IMR-90 (cell line): ENCODE results near the gene PAEP. TPM values are rescaled to one million over a fixed set of nuclear protein-coding genes. Genes with fewer than 3 reads are reported as not detected.

Experiments
- ATAC-seq: fragments of 200-7000 bp; cut with Tn5 transposase; 2 replicates; pipeline ENCODE4 v1.9.1; 2020; ENCODE audit warnings: low read depth, mild to moderate bottlenecking, moderate library complexity
- BruUV-seq: library from RNA; stranded (reverse); fragments of 400-500 nt; replicated peaks from 2 replicates; lab custom pipeline; 2021; lab: Mats Ljungman, UMichigan
- CTCF ChIA-PET: fragments of 300-600 bp; formaldehyde crosslinking; extraction: SDS; loops from one replicate; lab custom pipeline; 2021; ENCODE audit warnings: antibody characterized with exemption; lab: Yijun Ruan, JAX
- POLR2A ChIA-PET: fragments of 300-600 bp; sonication (Branson Sonifier 250); formaldehyde crosslinking; loops from one replicate; lab custom pipeline; 2022; ENCODE audit warnings: antibody characterized with exemption; ENCODE audit not compliant: unreplicated experiment; lab: Charles Lee
- DNase-seq: peaks from one replicate; pipeline ENCODE4 v3.0.0; 2013
- H2AFZ ChIP-seq: replicated peaks from 2 replicates; pipeline ENCODE3; 2013; ENCODE audit warnings: low read length, mild to moderate bottlenecking; ENCODE audit not compliant: poor library complexity
- H2AK5ac ChIP-seq: 2 replicates; pipeline ENCODE4 v1.6.1; 2013; ENCODE audit warnings: low read depth, low read length, inconsistent platforms
- H2AK9ac ChIP-seq: replicated peaks from 2 replicates; pipeline ENCODE3; 2013; ENCODE audit warnings: mild to moderate bottlenecking, low read depth, low read length, moderate library complexity; ENCODE audit not compliant: poor library complexity
- H2BK120ac ChIP-seq: 2 replicates; pipeline ENCODE4 v1.6.1; 2013; ENCODE audit warnings: low read depth, low read length, inconsistent platforms
- H2BK15ac ChIP-seq: 3 replicates; pipeline ENCODE4 v1.6.1; 2013; ENCODE audit warnings: low read depth, low read length, inconsistent platforms
- H2BK20ac ChIP-seq: 2 replicates; pipeline ENCODE4 v1.6.1; 2013; ENCODE audit warnings: low read depth, mild to moderate bottlenecking, inconsistent platforms, low read length, moderate library complexity
- H2BK5ac ChIP-seq: 2 replicates; pipeline ENCODE4 v1.6.1; 2013; ENCODE audit warnings: mild to moderate bottlenecking, low read depth, low read length, inconsistent platforms; ENCODE audit not compliant: poor library complexity, severe bottlenecking
- H3K14ac ChIP-seq: replicated peaks from 2 replicates; pipeline ENCODE4 v1.6.1; 2013; ENCODE audit warnings: low read depth, low read length, inconsistent platforms
- H3K18ac ChIP-seq: 2 replicates; pipeline ENCODE4 v1.6.1; 2013; ENCODE audit warnings: low read depth, low read length, control low read depth
- H3K23ac ChIP-seq: 2 replicates; pipeline ENCODE4 v1.6.1; 2013; ENCODE audit warnings: low read depth, low read length, inconsistent platforms
- H3K27ac ChIP-seq: 2 replicates; pipeline ENCODE4 v1.5.1; 2013; ENCODE audit warnings: mild to moderate bottlenecking, control low read depth, low read length; ENCODE audit not compliant: insufficient read depth
- H3K27me3 ChIP-seq: 2 replicates; pipeline ENCODE4 v1.6.1; 2013; ENCODE audit warnings: low read length; ENCODE audit not compliant: control insufficient read depth, insufficient read depth
- H3K36me3 ChIP-seq: 2 replicates; pipeline ENCODE4 v1.6.1; 2013; ENCODE audit warnings: low read length, mixed read lengths; ENCODE audit not compliant: control insufficient read depth, insufficient read depth
- H3K4ac ChIP-seq: 2 replicates; pipeline ENCODE4 v1.6.1; 2013; ENCODE audit warnings: low read depth, low read length, inconsistent platforms
- H3K4me1 ChIP-seq: 2 replicates; pipeline ENCODE4 v1.6.1; 2013; ENCODE audit warnings: low read length, mixed read lengths; ENCODE audit not compliant: control insufficient read depth, insufficient read depth
- H3K4me2 ChIP-seq: 2 replicates; pipeline ENCODE4 v1.6.1; 2013; ENCODE audit warnings: low read depth, mild to moderate bottlenecking, control low read depth, low read length, moderate library complexity
- H3K4me3 ChIP-seq: 2 replicates; pipeline ENCODE4 v1.5.1; 2013; ENCODE audit warnings: low read depth, mild to moderate bottlenecking, control low read depth, low read length, moderate library complexity; ENCODE audit not compliant: insufficient read depth
- H3K56ac ChIP-seq: 2 replicates; pipeline ENCODE4 v1.6.1; 2013; ENCODE audit warnings: low read length, inconsistent platforms; ENCODE audit not compliant: insufficient read depth; ENCODE audit errors: extremely low read depth
- H3K79me1 ChIP-seq, 2 experiments: 2 replicates each; pipeline ENCODE4 v1.6.1; 2013; ENCODE audit warnings: low read length in 2 of 2, inconsistent platforms in 1 of 2, low read depth in 1 of 2
- H3K9ac ChIP-seq: 2 replicates; pipeline ENCODE4 v1.6.1; 2013; ENCODE audit warnings: low read depth, low read length, control low read depth
- H3K9me1 ChIP-seq: 2 replicates; pipeline ENCODE4 v1.6.1; 2013; ENCODE audit warnings: low read length, inconsistent platforms; ENCODE audit not compliant: insufficient read depth
- H3K9me3 ChIP-seq: 2 replicates; pipeline ENCODE4 v1.6.1; 2013; ENCODE audit warnings: low read length; ENCODE audit not compliant: control insufficient read depth, insufficient read depth
- H4K20me1 ChIP-seq: 2 replicates; pipeline ENCODE4 v1.6.1; 2013; ENCODE audit warnings: low read length, inconsistent platforms; ENCODE audit not compliant: insufficient read depth
- H4K5ac ChIP-seq: 2 replicates; pipeline ENCODE4 v1.6.1; 2013; ENCODE audit warnings: mild to moderate bottlenecking, low read depth, low read length, control low read depth
- H4K8ac ChIP-seq, 2 experiments: 2 replicates each; pipeline ENCODE4 v1.6.1; 2013; ENCODE audit warnings: low read depth in 2 of 2, low read length in 2 of 2, control low read depth in 1 of 2, inconsistent platforms in 1 of 2
- H4K91ac ChIP-seq: 2 replicates; pipeline ENCODE4 v1.6.1; 2013; ENCODE audit warnings: low read depth, low read length, inconsistent platforms; ENCODE audit not compliant: insufficient read depth
- BHLHE40 ChIP-seq: fragments of 150-350 bp; IDR thresholded peaks from 2 replicates; pipeline ENCODE4 v1.6.1; 2016; ENCODE audit warnings: mild to moderate bottlenecking, low read depth, low read length
- CEBPB ChIP-seq: IDR thresholded peaks from 2 replicates; pipeline ENCODE4 v1.6.1; 2012; ENCODE audit warnings: low read depth, low read length, improper control_type of control experiment
- CHD1 ChIP-seq: IDR thresholded peaks from 2 replicates; pipeline ENCODE4 v1.6.1; 2012; ENCODE audit warnings: low read depth, low read length, improper control_type of control experiment
- ELK1 ChIP-seq: fragments of 150-350 bp; IDR thresholded peaks from 2 replicates; pipeline ENCODE4 v1.6.1; 2016; ENCODE audit warnings: low read depth, mild to moderate bottlenecking, low read length, moderate library complexity, borderline replicate concordance
- NFE2L2 ChIP-seq: fragments of 150-350 bp; IDR thresholded peaks from 2 replicates; pipeline ENCODE4 v1.6.1; 2016; ENCODE audit warnings: low read depth, mild to moderate bottlenecking, low read length
- POLR2A ChIP-seq: IDR thresholded peaks from 2 replicates; pipeline ENCODE4 v1.6.1; 2012; ENCODE audit warnings: mild to moderate bottlenecking, low read depth, low read length
- RAD21 ChIP-seq: IDR thresholded peaks from 2 replicates; pipeline ENCODE4 v1.6.1; 2012; ENCODE audit warnings: low read length, improper control_type of control experiment
- RCOR1 ChIP-seq: IDR thresholded peaks from 2 replicates; pipeline ENCODE4 v1.6.1; 2012; ENCODE audit warnings: mild to moderate bottlenecking, low read length, improper control_type of control experiment; ENCODE audit not compliant: insufficient replicate concordance
- USF2 ChIP-seq: fragments of 150-350 bp; IDR thresholded peaks from 2 replicates; pipeline ENCODE4 v1.6.1; 2017; ENCODE audit warnings: mild to moderate bottlenecking, antibody characterized with exemption, low read length, low read depth
- WGBS, 2 experiments: methylation state at CpG; one replicate each; pipeline versions ENCODE4 v1.1.5 to v1.1.7; 2013; ENCODE audit warnings: missing lambda C conversion rate in 2 of 2; ENCODE audit not compliant: insufficient read length in 1 of 2; ENCODE audit errors: extremely low coverage in 2 of 2; 5-methylcytosine and 5-hydroxymethylcytosine counted together
- dilution Hi-C: fragments of 300-500 bp; cut with HindIII; formaldehyde crosslinking; loops from one replicate; pipeline ENCODE4 v1.14.3; 2018; ENCODE audit warnings: low sequenced_read_pairs; ENCODE audit not compliant: unreplicated experiment
- in situ Hi-C: fragments of 300-500 bp; cut with MboI; formaldehyde crosslinking; loops from 3 replicates; pipeline ENCODE4 v1.14.3; 2019; ENCODE audit warnings: low sequenced_read_pairs, inconsistent platforms, mixed read lengths
- intact Hi-C: fragments of 100-400 bp; cut with micrococcal nuclease; formaldehyde crosslinking; loops from 2 replicates; pipeline ENCODE4 v1.10.0; 2022
- polyA plus RNA-seq, 3 experiments: library from polyadenylated mRNA; depleted of rRNA; stranded (reverse); fragments of >200 nt; gene quantifications; 2 replicates each; pipeline ENCODE4 v1.2.3, GENCODE V29; 2012; ENCODE audit warnings: low replicate concordance in 1 of 3
- total RNA-seq: library from RNA; depleted of rRNA; stranded (reverse); fragments of >200 nt; gene quantifications from 2 replicates; pipeline ENCODE4 v1.2.3, GENCODE V29; 2012

Gene PAEP
- total and polyA plus RNA-seq, 2 of the 4 experiments (the other 2 are of a cell fraction): not detected

GRCh38 chr9:135591506-135592330, 30.2 kb downstream of the PAEP start:
- no peaks in the 10 kb centered on the region for H3K9me1 ChIP-seq
- BruUV-seq: no TSS peak
- no peak overlapping the region for H3K27ac ChIP-seq
- H2AFZ ChIP-seq: no peak overlapping the region
- no peak for TF ChIP-seq CEBPB
- no peak for TF ChIP-seq CHD1
- no peak for TF ChIP-seq NFE2L2
- no peak for TF ChIP-seq RAD21
- no peak for TF ChIP-seq BHLHE40
- TF ChIP-seq USF2: no peak
- TF ChIP-seq ELK1: no peak
- no peak for TF ChIP-seq RCOR1
- no peak for TF ChIP-seq POLR2A
- no peak overlapping the region for H2BK5ac ChIP-seq
- H3K14ac ChIP-seq: no peak overlapping the region
- H3K4me1 ChIP-seq: no peaks in the 10 kb centered on the region
- 30% methylated on average over 5 of the region's 22 CpGs; no CpG with 5 or more reads in 1 of the 2 experiments for WGBS, 2 experiments
- H2BK120ac ChIP-seq: no peak overlapping the region
- no peak overlapping the region for H3K4me3 ChIP-seq
- no peaks in the 10 kb centered on the region for H3K9me3 ChIP-seq
- H3K79me1 ChIP-seq: no peaks in the 10 kb centered on the region
- no peak overlapping the region for H2AK5ac ChIP-seq
- no peak for DNase-seq
- no peak overlapping the region for H4K91ac ChIP-seq
- ChIA-PET POLR2A (no interaction called here), CTCF (no interaction called here)
- H3K4ac ChIP-seq: no peak overlapping the region
- no peak overlapping the region for H4K8ac ChIP-seq
- no peak overlapping the region for H3K23ac ChIP-seq
- H3K27me3 ChIP-seq: peaks cover 2% of the 10 kb centered on the region
- no peak overlapping the region for H2AK9ac ChIP-seq
- in situ Hi-C loops: no loop called here
- no peak overlapping the region for H3K56ac ChIP-seq
- H4K20me1 ChIP-seq: no peaks in the 10 kb centered on the region
- ATAC-seq: no peak
- dilution Hi-C loops: no loop called here
- H3K18ac ChIP-seq: no peak overlapping the region
- H2BK15ac ChIP-seq: no peak overlapping the region
- H3K36me3 ChIP-seq: no peaks in the 10 kb centered on the region
- H2BK20ac ChIP-seq: no peak overlapping the region
- H3K9ac ChIP-seq: no peak overlapping the region
- H3K4me2 ChIP-seq: no peak overlapping the region
- H4K5ac ChIP-seq: no peak overlapping the region
- intact Hi-C loops: no loop called here
